HG03095 (cell line): ENCODE results near the gene TNIP2.

ENCODE experiments used
- ATAC-seq: cut with Tn5 transposase; IDR thresholded peaks from one replicate; pipeline ENCODE4 v1.9.1; 2021; ENCODE audit warnings: moderate library complexity; ENCODE audit not compliant: unreplicated experiment

The TNIP2 gene

GRCh38 chr4:2755821-2756690, at the start of gene TNIP2:
TNIP2 (minus strand) TSS chr4:2756336; CDS start chr4:2756289, 47 bp downstream.
- peak; percentile 54 for ATAC-seq

- no peak for ATAC-seq
Measured at GRCh38 chr4:2804973-2805501, 48.9 kb upstream of the TNIP2 start.

GRCh38 chr4:2804449-2804972, 48.4 kb upstream of the TNIP2 start:
- no peak for ATAC-seq

- no peak for ATAC-seq
Measured at GRCh38 chr4:2803624-2804448, 47.7 kb upstream of the TNIP2 start.

GRCh38 chr4:2802618-2803531, 46.7 kb upstream of the TNIP2 start:
- ATAC-seq: no peak

- peak; percentile 52 for ATAC-seq
Measured at GRCh38 chr4:2800691-2801596, 44.8 kb upstream of the TNIP2 start.

GRCh38 chr4:2799971-2800690, 44.0 kb upstream of the TNIP2 start:
- no peak for ATAC-seq

GRCh38 chr4:2799224-2799911, 43.2 kb upstream of the TNIP2 start:
- ATAC-seq: no peak

- peak; percentile 50 for ATAC-seq
Measured at GRCh38 chr4:2798399-2799223, 42.5 kb upstream of the TNIP2 start.

GRCh38 chr4:2797545-2798305, 41.6 kb upstream of the TNIP2 start:
- ATAC-seq: no peak

- ATAC-seq: no peak
Measured at GRCh38 chr4:2796849-2797544, 40.9 kb upstream of the TNIP2 start.

- ATAC-seq: no peak
Measured at GRCh38 chr4:2795893-2796848, 40.0 kb upstream of the TNIP2 start.

- no peak for ATAC-seq
Measured at GRCh38 chr4:2795300-2795892, 39.3 kb upstream of the TNIP2 start.
